HEK293 (cell line): Measurements from ENCODE around the gene FTO.

Experiments
- BCL6B ChIP-seq: fragments of 450-650 bp; formaldehyde crosslinking; IDR thresholded peaks from 2 replicates; pipeline ENCODE4 v1.5.1; 2017; ENCODE audit warnings: missing biosample characterization, missing genetic modification characterization
- CTCF ChIP-seq: fragments of 450-650 bp; formaldehyde crosslinking; IDR thresholded peaks from 2 replicates; pipeline ENCODE4 v1.5.1; 2016; ENCODE audit warnings: missing biosample characterization, missing genetic modification characterization
- ELK4 ChIP-seq: IDR thresholded peaks from 2 replicates; pipeline ENCODE4 v1.6.1; 2011; ENCODE audit warnings: mild to moderate bottlenecking, low read depth, low read length, borderline replicate concordance
- PBX3 ChIP-seq: sonication (generic); formaldehyde crosslinking; IDR thresholded peaks from 2 replicates; pipeline ENCODE4 v1.8.1; 2022; ENCODE audit warnings: mild to moderate bottlenecking, moderate library complexity, missing genetic modification reagents
- RBAK ChIP-seq: fragments of 450-650 bp; formaldehyde crosslinking; IDR thresholded peaks from 2 replicates; pipeline ENCODE4 v1.5.1; 2016; ENCODE audit warnings: missing biosample characterization, missing genetic modification characterization
- REST ChIP-seq: fragments of 450-650 bp; formaldehyde crosslinking; IDR thresholded peaks from 2 replicates; pipeline ENCODE4 v1.5.1; 2016; ENCODE audit warnings: missing biosample characterization, missing genetic modification characterization
- SETDB1 ChIP-seq: IDR thresholded peaks from one replicate; pipeline ENCODE4 v1.6.1; 2017; ENCODE audit warnings: mild to moderate bottlenecking, low read length, moderate library complexity, mixed read lengths; ENCODE audit not compliant: insufficient read length
- YY1 ChIP-seq: fragments of 450-650 bp; formaldehyde crosslinking; IDR thresholded peaks from 2 replicates; pipeline ENCODE4 v1.5.1; 2018; ENCODE audit warnings: missing biosample characterization, missing genetic modification characterization
- ZBTB49 ChIP-seq: fragments of 450-650 bp; formaldehyde crosslinking; IDR thresholded peaks from 2 replicates; pipeline ENCODE4 v1.5.1; 2016; ENCODE audit warnings: missing biosample characterization, missing genetic modification characterization, low read depth
- ZNF157 ChIP-seq: fragments of 450-650 bp; formaldehyde crosslinking; IDR thresholded peaks from 2 replicates; pipeline ENCODE4 v1.5.1; 2016; ENCODE audit warnings: missing biosample characterization, missing genetic modification characterization
- ZNF174 ChIP-seq: fragments of 450-650 bp; formaldehyde crosslinking; IDR thresholded peaks from 2 replicates; pipeline ENCODE4 v1.5.0; 2017; ENCODE audit warnings: missing biosample characterization, mild to moderate bottlenecking, missing genetic modification characterization
- ZNF501 ChIP-seq: fragments of 450-650 bp; formaldehyde crosslinking; IDR thresholded peaks from 2 replicates; pipeline ENCODE4 v1.5.1; 2016; ENCODE audit warnings: missing biosample characterization, missing genetic modification characterization
- ZNF560 ChIP-seq: fragments of 450-650 bp; formaldehyde crosslinking; IDR thresholded peaks from 2 replicates; pipeline ENCODE4 v1.5.1; 2017; ENCODE audit warnings: missing biosample characterization, missing genetic modification characterization, borderline replicate concordance

DNA sequence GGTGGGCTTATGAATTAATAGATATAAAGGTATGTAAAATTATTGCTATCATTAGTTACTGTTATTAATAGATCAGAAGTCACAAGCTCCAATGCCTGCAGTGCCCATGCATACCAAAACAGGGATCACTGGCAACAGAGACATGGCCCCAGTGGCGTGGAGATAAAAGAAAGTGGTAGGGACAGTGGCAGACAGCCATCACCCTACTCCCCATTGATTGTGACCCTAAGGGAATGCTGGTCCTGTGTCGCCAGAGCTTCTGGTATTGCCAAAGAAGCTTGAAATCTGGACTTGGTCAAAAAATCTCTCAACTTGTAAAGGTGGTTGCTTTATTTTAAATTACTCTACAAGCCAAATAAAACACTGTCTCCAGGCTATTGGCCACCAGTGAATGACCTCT lies 303.5 kb downstream of the FTO start:
- TF ChIP-seq ZNF560 (tag by site-specific recombination) (no peak), ZNF501 (tag by site-specific recombination) (no peak), CTCF (tag by site-specific recombination) (no peak), ZBTB49 (tag by site-specific recombination) (no peak), ZNF157 (tag by site-specific recombination) (no peak), RBAK (no peak), REST (tag by site-specific recombination) (no peak), PBX3 (CRISPR knock-in tag) (no peak), ZNF174 (tag by site-specific recombination) (no peak), BCL6B (tag by site-specific recombination) (no peak), ELK4 (no peak), YY1 (no peak), SETDB1 (no peak)
